ENCODE measurements around the gene AMN.

DNA sequence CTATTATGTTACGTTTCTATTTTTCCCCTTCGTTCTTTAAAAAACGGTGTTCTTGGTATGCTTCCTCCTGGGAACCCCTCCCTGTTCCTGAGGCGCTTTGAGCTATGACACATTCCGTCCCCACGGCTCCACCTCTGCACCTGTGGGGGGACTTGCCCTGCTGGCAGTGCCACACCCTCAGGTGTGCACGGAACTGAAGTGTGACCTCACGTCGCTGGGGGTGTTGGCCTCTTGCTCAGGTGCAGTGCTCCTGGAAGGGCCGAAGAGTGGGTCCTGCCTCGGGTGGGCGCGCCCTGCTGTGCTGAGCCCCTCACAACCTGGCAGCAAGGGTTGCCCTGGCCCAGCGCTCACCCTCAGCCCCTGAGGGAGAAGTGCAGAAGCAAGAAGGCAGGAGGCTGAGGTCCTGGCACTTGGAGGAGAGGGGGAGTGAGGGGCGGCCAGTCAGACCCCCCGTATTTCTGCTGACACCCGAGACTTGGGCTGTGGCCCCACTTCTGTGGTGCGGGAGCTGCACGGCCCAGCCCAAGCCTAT is 4.9 kb downstream of the AMN start:
- TF ChIP-seq, protein P1, sequence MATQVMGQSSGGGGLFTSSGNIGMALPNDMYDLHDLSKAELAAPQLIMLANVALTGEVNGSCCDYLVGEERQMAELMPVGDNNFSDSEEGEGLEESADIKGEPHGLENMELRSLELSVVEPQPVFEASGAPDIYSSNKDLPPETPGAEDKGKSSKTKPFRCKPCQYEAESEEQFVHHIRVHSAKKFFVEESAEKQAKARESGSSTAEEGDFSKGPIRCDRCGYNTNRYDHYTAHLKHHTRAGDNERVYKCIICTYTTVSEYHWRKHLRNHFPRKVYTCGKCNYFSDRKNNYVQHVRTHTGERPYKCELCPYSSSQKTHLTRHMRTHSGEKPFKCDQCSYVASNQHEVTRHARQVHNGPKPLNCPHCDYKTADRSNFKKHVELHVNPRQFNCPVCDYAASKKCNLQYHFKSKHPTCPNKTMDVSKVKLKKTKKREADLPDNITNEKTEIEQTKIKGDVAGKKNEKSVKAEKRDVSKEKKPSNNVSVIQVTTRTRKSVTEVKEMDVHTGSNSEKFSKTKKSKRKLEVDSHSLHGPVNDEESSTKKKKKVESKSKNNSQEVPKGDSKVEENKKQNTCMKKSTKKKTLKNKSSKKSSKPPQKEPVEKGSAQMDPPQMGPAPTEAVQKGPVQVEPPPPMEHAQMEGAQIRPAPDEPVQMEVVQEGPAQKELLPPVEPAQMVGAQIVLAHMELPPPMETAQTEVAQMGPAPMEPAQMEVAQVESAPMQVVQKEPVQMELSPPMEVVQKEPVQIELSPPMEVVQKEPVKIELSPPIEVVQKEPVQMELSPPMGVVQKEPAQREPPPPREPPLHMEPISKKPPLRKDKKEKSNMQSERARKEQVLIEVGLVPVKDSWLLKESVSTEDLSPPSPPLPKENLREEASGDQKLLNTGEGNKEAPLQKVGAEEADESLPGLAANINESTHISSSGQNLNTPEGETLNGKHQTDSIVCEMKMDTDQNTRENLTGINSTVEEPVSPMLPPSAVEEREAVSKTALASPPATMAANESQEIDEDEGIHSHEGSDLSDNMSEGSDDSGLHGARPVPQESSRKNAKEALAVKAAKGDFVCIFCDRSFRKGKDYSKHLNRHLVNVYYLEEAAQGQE (IDR thresholded peaks at IDR 0.05; ENCODE audit: insufficient read depth in 1 of 2, low read depth in 2 of 2, low read length in 2 of 2) = no peak
- TF ChIP-seq FOXP2 (optimal IDR thresholded peaks at IDR 0.05; ENCODE audit: borderline replicate concordance, extremely low read depth, extremely low read length, insufficient read depth) (no peak), POLR2AphosphoS5 (IDR thresholded peaks at IDR 0.05; ENCODE audit: low read depth, low read length) (no peak), TAF1 (IDR thresholded peaks at IDR 0.05; ENCODE audit: borderline replicate concordance, insufficient read depth, low read length) (no peak), SIN3A (IDR thresholded peaks at IDR 0.05; ENCODE audit: borderline replicate concordance, insufficient read depth, low read length) (no peak)

Measured in PFSK-1 (cell line).